Sigmoid colon (tissue), 4 donors: ENCODE data around the gene ZSCAN23.
"Not testable (repeated sequence)": the region's sequence is repeated elsewhere in the genome, so short reads cannot be mapped to it uniquely, and the experiment has no call there.

Experiments used
- EP300 ChIP-seq, 4 donors: sonication (generic); formaldehyde crosslinking; IDR thresholded peaks; one replicate each; pipeline ENCODE4 v1.6.1; 2017; ENCODE audit warnings: antibody characterized with exemption in 4 of 4
- POLR2A ChIP-seq, 2 donors: fragments of 450-650 bp; IDR thresholded peaks; one replicate each; pipeline ENCODE4 v1.6.1; 2016; ENCODE audit warnings: antibody characterized with exemption in 2 of 2, mild to moderate bottlenecking in 2 of 2, moderate library complexity in 2 of 2
- TF ChIP-seq, protein P1 (sequence below), 4 experiments: fragments of 450-650 bp in 3 of 4; fragments of 200-600 bp in 1 of 4; IDR thresholded peaks; one replicate each; pipeline ENCODE4 v1.5.1; 2016 to 2019; ENCODE audit warnings: antibody characterized with exemption in 4 of 4, mild to moderate bottlenecking in 3 of 4, moderate library complexity in 2 of 4

DNA sequence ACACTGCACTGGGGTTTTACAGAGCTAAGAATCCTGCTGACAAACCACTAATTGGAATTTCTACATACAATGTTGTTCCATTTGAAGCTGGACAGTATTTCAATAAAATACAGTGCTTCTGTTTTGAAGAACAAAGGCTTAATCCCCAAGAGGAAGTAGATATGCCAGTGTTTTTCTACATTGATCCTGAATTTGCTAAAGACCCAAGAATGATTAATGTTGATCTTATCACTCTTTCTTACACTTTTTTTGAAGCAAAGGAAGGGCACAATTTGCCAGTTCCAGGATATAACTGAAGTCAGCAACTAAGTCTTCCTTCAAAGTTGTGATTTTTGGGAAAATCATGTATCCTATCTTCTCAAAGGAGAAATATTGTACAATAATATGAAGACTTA is 4.2 kb upstream of the ZSCAN23 start:
- TF ChIP-seq, protein P1, sequence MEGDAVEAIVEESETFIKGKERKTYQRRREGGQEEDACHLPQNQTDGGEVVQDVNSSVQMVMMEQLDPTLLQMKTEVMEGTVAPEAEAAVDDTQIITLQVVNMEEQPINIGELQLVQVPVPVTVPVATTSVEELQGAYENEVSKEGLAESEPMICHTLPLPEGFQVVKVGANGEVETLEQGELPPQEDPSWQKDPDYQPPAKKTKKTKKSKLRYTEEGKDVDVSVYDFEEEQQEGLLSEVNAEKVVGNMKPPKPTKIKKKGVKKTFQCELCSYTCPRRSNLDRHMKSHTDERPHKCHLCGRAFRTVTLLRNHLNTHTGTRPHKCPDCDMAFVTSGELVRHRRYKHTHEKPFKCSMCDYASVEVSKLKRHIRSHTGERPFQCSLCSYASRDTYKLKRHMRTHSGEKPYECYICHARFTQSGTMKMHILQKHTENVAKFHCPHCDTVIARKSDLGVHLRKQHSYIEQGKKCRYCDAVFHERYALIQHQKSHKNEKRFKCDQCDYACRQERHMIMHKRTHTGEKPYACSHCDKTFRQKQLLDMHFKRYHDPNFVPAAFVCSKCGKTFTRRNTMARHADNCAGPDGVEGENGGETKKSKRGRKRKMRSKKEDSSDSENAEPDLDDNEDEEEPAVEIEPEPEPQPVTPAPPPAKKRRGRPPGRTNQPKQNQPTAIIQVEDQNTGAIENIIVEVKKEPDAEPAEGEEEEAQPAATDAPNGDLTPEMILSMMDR (IDR thresholded peaks at IDR 0.05) = not testable (repeated sequence)
- TF ChIP-seq POLR2A, EP300 (IDR thresholded peaks at IDR 0.05): not testable (repeated sequence)
